HG03095 (cell line): ENCODE data around the gene HOXB4.

ENCODE experiments used
- ATAC-seq: cut with Tn5 transposase; IDR thresholded peaks from one replicate; pipeline ENCODE4 v1.9.1; 2021; ENCODE audit warnings: moderate library complexity; ENCODE audit not compliant: unreplicated experiment

HOXB4 gene

DNA sequence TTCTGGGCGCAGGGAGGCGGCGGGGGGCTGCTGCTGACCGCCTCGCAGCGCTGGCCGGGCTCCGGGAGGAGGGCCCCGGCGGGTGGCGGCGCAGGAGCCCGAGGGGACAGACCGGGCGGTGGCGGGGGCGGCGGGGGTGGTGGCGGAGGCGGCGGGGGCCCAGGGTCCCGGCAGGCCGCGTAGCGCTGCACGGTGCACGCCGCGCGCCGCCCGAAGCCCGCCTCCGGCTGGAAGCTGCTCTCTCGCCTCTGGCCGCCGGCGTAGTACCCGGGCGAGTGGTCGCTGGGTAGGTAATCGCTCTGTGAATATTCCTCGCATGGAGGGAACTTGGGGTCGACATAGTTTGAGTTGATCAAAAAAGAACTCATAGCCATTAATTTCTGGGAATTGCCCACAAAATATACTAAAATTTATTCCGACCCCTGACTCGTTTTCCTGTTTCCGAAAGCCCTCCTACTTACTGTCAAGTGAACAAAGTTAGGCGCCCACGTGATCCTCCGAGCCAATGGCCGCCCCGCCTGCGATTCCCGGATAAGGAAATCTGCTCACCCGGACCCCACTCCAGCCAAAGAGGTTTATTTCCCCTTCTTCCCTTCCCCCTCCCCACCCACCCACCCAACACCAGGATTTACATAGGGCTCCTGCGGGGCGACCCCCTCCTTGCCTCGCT is at the start of gene HOXB4:
TSS of gene HOXB4 (minus strand) at position 405 of the 670 bp plus-strand sequence. CDS start at position 374, 31 bp downstream.
- ATAC-seq, result no peak

DNA sequence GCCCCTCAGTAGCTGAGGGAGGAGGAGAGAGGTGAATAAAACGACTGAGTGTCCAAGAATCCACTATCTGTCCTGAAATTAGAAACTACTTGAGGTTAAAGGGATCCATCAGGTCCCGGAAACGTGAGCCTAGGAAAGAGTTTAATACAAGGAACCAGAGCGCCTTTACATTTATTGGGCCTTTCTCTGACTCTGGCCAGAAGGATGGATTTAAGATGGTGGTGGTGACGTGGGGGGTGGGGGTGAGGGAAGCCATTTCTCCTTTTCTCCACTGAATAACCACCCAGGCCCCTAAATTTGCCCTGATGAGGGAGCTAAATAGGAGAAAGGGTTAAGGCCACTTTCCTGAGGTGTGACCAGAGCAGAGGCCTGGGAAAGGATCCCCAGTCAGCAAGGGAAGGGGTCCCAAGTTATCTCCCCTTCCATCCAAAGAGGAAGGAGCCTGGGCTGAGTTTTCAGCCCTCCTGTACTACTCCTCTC is 49.0 kb upstream of the HOXB4 start:
- no peak for ATAC-seq

DNA sequence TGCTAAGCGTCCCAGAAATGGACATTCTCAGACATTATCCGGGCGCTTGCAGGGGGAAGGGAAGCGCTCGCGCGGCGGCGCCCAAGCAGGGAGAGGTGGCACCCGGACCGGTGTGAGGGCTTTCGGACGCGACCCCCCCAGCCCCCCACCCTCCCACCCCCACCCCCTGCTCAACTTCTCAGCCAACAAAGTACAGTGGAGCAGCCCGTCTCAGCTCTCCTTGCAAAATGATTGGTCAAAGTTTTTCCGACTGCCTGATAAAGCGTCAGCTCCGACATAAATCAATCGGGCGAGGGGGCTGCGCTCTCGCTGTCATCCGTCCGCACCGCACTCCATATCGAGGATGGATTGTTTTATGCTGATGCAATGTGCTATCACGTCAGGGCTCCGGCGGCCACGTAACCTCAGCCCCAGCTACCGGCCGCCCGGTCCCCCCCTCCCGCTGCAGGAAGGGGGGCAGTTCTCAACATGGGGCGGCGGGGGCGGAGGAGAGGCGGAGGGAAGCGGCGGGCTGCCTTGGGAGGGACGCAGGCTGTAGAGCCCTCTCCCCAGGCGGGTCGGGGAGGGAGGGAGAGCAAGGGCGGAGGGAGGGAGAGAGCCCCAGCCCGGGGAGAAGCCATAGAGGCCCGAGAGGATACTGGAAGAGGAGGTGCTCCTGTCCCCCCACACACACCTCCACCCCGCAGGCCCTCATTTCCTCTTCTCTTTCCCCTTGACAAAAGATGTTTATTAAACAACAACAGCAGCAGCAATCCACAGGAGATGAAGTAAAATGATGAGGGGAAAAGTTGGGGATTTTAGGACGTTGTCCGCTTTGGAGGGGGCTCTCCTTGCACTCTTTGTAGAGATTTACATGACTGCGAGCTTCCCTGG is 48.3 kb upstream of the HOXB4 start, which contains the start of gene HOXB9:
TSS of gene HOXB9 (minus strand) at position 114 of the 873 bp plus-strand sequence. CDS start at position 25, 89 bp downstream.
- ATAC-seq, result no peak

DNA sequence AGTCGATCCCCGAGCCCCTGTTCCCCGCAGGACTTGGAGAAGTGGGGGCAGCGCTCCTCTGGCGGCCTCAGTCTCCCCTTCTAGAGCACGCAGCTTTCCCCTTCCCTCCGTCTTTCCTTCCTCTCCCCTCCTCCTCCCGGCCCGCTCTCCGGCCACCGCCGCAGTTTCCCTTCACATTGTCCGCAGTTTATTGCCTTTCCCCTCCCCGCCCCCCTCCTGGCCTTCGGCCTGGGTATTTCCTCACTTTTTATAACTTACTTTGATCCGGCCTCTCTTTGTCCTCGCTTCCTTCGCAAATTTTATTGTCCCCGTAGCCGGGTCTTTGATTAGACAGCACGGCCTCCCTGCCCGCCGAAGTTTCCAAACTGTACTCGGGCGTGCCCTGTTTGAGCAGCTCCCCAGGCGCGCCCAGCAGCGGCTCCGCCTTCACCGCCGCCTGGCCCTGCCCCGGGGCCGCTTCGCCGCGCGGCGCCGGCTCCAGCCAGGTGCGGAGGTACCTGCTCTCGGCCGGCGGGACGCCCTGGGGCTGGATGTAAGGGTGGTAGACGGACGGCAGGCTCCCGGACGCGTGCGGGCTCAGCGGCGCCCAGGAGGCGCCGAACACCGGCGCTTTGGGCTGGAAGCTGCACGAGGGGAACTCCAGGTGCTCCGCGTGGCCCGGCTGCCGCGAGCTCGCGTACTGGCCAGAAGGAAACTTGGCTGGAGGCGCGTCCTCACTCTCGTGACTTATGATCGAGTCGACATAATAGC is 47.5 kb upstream of the HOXB4 start:
- ATAC-seq, result no peak

DNA sequence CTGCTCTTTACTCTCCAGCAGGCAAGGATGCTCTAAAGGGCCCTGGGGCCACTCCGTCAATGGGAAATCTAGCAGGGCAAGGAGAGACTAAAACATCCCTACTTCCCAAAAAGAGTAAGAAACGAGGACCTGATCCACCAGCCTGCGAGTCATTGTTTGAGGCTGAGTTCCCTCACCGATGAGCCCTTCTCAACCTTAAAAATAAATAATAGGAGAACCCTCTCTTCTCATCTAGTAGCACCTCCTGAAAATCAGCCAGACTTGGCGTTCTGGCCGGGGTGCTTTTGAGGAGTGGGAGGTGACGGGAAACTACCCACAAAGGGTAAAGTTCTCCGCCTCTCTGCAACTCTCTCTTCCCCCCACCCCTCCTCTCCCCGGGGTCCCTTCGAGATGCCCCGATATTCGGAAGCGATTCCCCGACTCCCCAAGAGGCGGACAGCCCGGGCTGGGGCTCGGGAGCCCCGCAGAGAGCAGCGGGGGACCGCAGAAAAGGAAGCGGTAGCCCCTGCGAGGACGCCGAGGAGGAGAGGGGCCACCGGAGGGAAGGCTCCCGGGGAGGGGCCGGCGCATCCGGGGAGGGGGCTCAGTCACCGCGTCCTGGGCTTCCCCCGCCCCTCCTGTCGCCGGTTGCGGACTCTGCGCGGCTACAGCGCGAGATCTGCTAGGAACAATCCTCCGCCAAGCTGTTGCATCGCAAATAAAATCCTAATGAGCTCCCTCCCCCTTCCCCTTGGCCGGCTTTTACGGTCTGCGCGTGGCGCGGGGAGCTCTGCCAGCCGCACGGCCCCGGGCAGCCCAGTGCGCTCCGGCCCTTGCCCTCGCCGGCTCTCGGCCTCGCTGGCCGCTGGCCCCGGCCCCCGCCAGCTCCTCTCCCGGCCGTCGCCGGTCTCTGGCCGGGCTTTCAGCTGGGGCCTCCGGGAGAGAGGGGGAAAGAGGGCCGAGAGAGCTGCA is 46.7 kb upstream of the HOXB4 start:
- no peak for ATAC-seq

DNA sequence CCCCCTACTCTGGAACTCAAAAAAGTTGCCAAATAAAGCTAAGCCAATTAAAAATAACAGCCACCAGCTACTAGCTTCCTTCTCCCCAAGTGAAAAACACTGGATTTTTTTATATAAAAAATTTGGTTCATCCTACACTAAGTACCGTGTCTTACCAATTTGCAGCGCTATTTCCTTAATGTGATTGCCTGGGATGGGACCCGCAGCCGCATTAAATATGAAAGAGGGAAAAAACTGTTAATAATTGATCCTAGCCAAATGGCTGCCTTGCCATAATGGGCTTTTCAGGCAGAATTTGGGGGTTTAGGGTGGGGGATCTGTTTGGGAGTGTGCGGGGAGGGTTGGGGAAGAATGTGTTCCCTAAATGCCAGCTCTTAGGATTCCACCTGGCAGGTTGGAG is 46.0 kb upstream of the HOXB4 start:
- no peak for ATAC-seq

DNA sequence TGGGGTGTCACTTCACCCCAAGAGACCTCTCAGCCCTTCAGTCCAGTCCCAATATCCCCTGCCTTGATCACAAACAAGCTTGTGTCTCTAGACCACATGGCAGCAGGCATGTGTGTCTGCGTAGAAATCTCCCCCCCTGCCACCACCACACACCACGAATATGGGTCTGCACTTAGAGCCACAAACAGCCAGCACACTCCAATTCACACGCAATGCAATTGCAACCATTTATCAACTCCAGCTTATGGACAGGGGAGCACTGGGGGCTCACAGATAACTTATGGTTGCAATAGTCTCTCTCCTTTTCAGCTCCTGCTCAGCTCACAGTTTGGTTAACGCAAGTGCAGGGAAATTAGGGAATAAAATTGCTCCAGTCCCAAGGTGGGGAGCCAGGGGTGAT is 45.4 kb upstream of the HOXB4 start:
- no peak for ATAC-seq

DNA sequence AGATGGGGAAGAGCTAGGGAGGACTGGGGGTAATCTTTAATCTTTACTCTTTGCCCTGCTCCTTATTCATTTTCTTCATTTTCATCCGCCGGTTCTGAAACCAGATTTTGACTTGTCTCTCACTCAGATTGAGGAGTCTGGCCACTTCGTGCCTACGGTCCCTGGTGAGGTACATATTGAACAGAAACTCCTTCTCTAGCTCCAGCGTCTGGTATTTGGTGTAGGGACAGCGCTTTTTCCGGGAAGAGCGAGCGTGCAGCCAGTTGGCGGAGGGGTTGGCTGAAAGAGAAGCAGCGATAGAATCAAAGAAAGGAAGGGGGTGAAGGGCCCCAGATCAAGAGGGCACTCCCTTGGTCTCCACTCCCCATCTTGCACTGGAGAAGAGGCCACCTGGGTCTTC is 44.7 kb upstream of the HOXB4 start:
- no peak for ATAC-seq

DNA sequence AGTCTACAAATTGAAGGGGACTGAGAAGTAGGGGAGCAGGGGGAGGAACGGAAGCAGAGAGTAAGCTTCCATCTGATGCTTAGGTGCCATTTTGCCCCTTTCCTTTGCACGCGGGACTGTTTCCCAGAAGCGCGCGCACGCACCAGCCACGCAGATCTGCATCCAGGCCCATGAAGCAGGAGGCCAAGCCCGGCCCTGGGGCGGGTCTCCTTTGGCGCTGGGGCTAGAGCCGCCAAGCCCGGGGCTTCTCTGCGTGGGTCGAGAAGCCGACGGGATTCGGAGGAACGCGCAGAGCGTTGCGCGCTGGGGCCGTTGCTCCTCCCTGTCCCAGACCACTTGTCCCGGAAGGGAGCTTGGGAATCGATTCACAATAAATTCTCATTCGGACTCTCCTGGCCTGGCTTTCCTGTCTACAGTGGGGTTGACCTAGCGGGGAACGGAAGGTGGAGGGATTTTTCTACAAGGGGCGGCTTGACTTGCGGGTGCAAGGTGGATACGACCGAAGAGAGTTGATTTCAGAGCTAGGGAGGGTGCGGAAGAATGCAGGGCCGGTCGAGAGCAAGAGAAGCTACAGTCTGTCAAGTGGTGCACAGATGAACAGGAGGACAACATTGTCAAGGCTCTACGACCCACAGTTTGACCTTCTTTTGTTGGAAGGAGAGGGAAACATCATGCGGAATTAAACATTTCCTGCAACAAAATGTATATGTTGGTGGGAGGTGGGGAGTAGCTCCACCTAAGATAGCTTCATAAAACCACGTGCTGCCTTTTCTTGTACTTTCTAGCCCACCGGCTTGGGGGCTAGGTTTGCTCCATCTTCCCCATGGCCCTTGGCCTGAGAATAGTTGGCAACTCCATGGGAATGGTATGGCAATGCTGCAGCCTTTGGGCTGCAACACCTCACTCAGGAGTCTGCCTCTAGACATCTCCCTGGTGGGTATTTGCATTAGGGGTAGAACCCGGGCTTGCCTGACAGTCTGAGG is 43.6 kb upstream of the HOXB4 start:
- ATAC-seq, result no peak

DNA sequence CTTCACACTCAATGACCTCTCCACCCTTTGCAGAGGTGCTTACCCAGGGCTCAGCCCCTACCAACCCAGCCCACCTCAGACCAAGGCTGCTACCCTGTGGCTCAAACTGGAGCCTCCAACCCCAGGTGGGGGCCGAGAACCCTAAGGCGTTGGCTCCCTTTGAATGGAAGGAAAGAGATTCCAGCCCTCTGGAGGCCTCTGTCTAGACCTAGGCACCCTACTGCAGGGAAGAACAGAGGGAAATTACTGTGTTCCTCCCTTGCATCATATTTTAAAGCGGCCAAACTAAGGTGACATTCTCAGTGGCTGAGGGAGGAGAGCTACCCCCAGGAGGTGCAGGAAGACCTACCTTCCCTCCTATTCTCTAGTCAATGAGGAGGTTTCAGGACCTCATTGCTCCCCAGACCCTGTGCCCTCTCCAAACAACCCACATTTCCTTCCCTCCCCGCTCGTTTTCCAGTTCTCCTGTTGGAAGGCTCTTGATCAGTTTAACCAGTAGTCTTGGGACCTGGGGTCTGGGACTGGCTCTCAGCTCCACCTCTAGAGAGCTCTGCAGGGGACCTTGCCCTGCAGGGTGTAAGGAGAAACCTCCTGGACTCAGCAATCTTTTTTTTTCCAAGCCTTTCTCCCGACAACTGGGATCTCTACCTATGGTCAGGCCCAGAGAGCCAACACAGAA is 42.5 kb upstream of the HOXB4 start:
- ATAC-seq, result no peak

DNA sequence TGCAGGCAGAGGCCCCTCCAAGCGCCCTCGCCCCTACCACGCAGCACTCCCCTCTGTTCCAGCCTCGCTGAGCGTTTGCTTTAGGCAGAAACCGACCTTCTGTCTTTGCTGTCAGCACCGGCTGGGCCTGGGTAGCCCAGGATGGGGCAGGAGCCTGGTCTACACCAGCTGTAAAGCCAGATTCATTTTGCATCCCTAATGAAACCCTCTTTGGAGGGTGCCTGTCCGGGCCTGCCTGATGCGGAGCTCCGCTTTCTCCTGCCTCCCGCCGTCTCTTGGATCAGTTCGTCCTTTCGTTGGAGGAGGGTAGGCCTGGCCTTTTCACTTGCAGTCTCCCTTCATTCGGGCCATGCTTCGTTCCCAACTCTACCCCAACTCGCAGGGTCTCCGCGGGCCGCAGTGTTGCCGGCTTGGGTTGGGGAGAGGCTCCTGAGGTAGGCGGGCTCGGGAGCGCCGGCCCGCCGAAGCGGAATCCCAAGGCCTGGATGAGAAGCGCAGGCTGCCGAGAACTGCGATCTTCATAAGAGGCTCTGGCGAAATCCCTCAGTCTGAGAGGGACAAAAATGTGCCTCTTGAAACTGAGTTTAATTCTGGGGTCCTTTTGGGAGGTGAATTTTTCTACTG is 41.8 kb upstream of the HOXB4 start:
- ATAC-seq, result no peak

DNA sequence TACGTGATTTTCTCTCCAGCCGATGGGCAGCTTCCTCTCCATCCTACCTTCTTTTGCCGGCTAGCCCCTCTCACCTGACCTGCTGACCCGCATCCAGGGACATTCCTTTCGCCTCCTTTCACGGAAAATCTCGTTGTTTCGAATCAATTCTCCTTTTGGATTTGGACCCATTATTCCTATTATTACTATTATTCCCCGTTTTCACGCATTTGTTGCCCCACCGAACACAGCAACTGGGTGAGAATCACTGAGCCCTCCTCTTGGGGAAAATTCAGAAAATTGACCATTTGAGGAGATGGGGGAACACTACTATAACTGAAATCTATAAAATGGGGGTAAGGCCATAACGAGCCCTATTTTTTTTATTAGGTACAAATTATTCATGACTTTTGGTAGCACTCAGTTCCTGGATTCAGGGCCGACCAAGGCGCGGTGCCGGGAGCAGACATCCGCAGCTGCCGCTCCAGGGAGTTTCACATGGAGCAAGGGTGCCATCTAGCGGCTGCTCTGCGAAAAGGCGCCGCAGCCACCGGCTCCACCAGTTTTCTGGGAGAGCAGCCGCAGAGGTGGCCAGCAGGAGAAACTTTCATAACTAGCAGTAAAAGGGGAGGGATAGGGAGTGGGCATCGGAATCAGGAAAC is 40.2 kb upstream of the HOXB4 start:
- no peak for ATAC-seq

DNA sequence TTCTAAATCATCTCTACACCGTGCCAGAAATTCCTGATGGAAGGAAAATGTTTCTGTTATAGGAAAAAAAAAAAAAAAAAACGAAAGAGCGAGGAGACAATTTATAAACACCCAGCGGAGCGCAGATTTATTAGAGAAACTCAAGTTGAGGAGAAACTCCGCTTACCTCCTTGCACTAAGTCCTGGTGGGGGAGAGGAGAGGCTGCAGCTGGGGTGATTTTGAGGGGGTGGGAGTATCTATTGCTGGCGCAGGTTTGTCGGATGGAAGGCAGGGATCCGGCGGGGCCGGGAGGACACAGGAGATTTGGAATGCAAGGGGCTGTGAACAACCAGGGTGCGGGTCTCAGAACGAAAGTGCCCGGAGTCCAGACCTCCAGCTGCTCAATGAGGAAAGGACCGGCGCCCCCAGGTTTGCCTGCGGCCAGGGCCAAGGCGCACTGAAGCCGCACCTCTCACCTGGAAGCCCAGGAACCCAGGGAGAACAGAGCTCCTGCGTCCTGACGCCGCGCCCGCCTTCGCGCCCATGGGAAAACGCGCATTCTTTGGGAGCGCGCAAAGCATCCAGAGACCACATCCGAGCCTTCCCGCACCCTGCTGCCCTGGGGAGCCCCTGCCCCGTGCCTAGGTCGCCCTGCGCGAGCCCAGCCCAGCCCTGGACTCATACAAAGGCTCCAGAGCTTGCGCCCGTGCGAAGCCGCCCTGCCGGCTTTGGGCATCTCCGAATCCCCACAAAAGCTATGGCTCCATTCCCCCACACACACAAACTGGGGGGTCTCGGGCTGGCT is 39.5 kb upstream of the HOXB4 start:
- no peak for ATAC-seq

DNA sequence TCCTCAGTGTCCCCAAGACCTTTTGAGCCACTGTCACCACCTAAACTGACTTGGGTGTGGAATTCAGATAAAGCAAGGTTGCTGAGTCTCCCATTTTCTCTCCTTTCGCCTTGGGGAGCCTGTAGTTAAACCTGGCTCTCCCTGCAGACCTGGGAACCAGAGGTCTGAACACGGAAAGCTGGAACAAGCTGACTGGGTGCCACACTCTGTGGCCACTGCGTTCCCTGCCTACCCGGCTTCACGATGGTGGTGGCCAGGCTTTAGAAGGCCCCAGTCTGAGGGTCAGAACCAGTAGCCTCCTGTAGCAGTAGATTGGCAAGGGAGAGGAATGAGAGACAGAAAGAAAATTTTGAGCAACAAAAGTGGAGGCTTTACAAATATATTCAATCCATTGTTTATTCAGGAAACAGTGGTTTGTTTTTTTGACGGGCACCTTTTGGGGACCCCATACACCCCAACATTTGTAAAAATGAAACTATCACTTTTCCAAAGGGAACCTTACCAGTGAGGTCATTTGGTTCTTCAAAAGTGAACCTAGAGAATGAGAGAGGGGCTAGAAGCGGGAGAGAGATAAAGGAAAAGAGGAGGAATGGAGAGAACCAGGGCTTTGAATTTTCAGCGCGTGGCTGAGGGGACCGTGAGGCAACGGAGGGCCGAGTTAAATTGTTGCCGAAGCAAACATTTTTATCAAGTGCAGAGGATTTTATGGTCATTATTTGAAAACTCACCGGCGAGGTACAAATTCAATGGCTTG is 38.7 kb upstream of the HOXB4 start:
- no peak for ATAC-seq

DNA sequence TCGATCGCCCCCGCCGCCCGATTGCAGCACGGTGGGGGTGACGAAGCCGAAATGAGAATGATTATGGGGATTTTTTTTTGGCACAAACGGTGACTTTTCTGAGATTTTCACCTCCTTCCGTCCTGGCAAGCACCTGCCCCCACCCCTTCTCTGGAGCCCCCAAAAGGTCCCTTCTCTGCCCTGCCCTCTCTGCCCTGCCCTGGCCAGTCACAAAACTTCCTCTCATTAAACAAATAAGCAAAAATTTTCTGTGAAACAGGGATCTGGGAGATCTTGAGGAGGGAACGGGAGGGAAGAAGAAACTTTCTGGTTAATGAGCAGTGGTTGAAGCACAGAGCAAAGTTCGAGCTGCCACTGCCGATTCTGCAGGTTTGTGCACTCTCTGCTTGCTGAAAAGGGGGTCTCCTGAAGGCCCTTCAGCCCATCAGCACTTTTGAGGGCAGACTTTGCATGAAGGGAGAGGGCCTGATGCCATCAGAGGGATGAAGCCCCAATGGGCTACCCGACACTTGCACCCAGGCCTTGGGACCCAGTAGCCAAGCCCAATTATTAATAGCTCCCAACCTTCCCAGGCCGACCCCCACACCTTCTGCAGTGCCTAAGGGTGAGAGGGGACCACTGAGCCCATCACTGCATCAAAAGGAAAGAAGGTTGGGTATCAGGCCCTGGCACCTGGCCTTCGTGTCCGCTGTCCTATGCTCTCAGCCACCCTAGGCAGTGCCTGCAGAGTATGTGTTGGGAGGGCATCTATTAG is 38.0 kb upstream of the HOXB4 start:
- no peak for ATAC-seq
